ENCODE measurements around the gene SLC2A4.

DNA sequence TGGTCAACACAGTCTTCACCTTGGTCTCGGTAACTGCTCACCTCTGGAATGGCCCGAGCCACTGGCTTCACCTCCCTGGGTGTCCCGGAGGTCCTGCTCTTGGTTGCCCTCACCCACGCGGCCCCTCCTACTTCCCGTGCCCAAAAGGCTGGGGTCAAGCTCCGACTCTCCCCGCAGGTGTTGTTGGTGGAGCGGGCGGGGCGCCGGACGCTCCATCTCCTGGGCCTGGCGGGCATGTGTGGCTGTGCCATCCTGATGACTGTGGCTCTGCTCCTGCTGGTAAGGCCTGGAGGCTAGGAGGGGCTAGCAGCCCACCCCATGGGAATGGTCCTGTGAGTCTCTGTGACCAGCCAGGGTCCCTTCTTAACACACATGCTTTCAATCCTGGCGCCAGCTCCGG lies 3.4 kb downstream of the SLC2A4 start:
- TF ChIP-seq, protein P1, sequence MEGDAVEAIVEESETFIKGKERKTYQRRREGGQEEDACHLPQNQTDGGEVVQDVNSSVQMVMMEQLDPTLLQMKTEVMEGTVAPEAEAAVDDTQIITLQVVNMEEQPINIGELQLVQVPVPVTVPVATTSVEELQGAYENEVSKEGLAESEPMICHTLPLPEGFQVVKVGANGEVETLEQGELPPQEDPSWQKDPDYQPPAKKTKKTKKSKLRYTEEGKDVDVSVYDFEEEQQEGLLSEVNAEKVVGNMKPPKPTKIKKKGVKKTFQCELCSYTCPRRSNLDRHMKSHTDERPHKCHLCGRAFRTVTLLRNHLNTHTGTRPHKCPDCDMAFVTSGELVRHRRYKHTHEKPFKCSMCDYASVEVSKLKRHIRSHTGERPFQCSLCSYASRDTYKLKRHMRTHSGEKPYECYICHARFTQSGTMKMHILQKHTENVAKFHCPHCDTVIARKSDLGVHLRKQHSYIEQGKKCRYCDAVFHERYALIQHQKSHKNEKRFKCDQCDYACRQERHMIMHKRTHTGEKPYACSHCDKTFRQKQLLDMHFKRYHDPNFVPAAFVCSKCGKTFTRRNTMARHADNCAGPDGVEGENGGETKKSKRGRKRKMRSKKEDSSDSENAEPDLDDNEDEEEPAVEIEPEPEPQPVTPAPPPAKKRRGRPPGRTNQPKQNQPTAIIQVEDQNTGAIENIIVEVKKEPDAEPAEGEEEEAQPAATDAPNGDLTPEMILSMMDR (IDR thresholded peaks at IDR 0.05) = no peak
- TF ChIP-seq NFE2L2 (conservative IDR thresholded peaks at IDR 0.05; ENCODE audit: low read length) = no peak
- TF ChIP-seq POLR2A (IDR thresholded peaks at IDR 0.05; ENCODE audit: low read length) = no peak
- TF ChIP-seq EHMT2 (IDR thresholded peaks at IDR 0.05; ENCODE audit: low read depth) = no peak
- TF ChIP-seq CHD4 (IDR thresholded peaks at IDR 0.05; ENCODE audit: borderline replicate concordance) = no peak
- TF ChIP-seq, protein P2, sequence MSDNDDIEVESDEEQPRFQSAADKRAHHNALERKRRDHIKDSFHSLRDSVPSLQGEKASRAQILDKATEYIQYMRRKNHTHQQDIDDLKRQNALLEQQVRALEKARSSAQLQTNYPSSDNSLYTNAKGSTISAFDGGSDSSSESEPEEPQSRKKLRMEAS (IDR thresholded peaks at IDR 0.05) = no peak
- no peak for TF ChIP-seq JUNB (IDR thresholded peaks at IDR 0.05)
